ENCODE results near the gene AHRR.

DNA sequence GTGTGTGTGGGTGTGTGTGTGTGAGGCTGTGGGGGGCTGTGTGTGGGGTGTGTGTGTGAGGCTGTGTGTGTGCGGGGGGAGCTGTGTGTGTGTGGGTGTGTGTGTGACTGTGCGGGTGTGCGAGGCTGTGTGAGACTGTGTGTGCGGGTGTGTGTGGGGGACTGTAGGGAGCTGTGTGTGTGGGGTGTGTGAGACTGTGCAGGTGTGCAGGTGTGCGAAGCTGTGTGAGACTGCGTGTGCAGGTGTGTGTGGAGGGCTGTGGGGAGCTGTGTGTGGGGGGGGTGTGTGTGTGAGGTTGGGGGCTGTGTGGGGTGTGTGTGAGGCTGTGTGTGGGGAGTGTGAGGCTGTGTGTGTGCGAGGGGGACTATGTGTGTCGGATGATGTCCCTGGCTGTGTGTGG is 23.2 kb downstream of the AHRR start:
- TF ChIP-seq, protein P1, sequence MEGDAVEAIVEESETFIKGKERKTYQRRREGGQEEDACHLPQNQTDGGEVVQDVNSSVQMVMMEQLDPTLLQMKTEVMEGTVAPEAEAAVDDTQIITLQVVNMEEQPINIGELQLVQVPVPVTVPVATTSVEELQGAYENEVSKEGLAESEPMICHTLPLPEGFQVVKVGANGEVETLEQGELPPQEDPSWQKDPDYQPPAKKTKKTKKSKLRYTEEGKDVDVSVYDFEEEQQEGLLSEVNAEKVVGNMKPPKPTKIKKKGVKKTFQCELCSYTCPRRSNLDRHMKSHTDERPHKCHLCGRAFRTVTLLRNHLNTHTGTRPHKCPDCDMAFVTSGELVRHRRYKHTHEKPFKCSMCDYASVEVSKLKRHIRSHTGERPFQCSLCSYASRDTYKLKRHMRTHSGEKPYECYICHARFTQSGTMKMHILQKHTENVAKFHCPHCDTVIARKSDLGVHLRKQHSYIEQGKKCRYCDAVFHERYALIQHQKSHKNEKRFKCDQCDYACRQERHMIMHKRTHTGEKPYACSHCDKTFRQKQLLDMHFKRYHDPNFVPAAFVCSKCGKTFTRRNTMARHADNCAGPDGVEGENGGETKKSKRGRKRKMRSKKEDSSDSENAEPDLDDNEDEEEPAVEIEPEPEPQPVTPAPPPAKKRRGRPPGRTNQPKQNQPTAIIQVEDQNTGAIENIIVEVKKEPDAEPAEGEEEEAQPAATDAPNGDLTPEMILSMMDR (conservative IDR thresholded peaks at IDR 0.05; ENCODE audit: low read length): no peak
- no peak for TF ChIP-seq EZH2phosphoT487 (IDR thresholded peaks at IDR 0.05; ENCODE audit: borderline replicate concordance, low read depth, low read length)

Measured in OCI-LY7 (cell line).